Heart right ventricle (tissue), 16 donors: Measurements from ENCODE around the gene SERPINA9. TPM values are rescaled to one million over a fixed set of nuclear protein-coding genes. Genes with fewer than 3 reads are reported as not detected.

ENCODE experiments used
- ATAC-seq, 8 donors: fragments of 200-7000 bp; cut with Tn5 transposase; one replicate each; pipeline ENCODE4 v1.9.1; 2020; ENCODE audit warnings: mild to moderate bottlenecking in 8 of 8, moderate library complexity in 8 of 8, moderate number of reproducible peaks in 1 of 8
- DNase-seq, 2 donors: peaks; one replicate each; pipeline ENCODE4 v3.0.0-alpha.2; 2020
- H3K27ac ChIP-seq, 10 donors: fragments of 200-600 bp; sonication (generic) in 2 of 10; one replicate each; pipeline versions ENCODE4 v1.5.0 to v1.8.0; 2020 to 2022; ENCODE audit warnings: mild to moderate bottlenecking in 3 of 10
- H3K27me3 ChIP-seq, 7 donors: fragments of 200-600 bp; one replicate each; pipeline ENCODE4 v1.8.0; 2021 to 2022; ENCODE audit warnings: mild to moderate bottlenecking in 2 of 7
- H3K36me3 ChIP-seq, 9 donors: fragments of 200-600 bp; sonication (generic) in 1 of 9; one replicate each; pipeline versions ENCODE4 v1.5.0 to v1.8.0; 2020 to 2022; ENCODE audit warnings: mild to moderate bottlenecking in 2 of 9
- H3K4me1 ChIP-seq, 9 donors: fragments of 200-600 bp; sonication (generic) in 1 of 9; one replicate each; pipeline versions ENCODE4 v1.5.0 to v1.8.0; 2020 to 2022; ENCODE audit warnings: mild to moderate bottlenecking in 4 of 9
- H3K4me3 ChIP-seq, 10 donors: fragments of 200-600 bp; sonication (generic) in 2 of 10; one replicate each; pipeline versions ENCODE4 v1.5.0 to v1.8.0; 2020 to 2022; ENCODE audit warnings: mild to moderate bottlenecking in 7 of 10, moderate library complexity in 2 of 10
- H3K9me3 ChIP-seq, 11 donors: fragments of 200-600 bp in 10 of 11; sonication (generic) in 2 of 11; one replicate each; pipeline versions ENCODE4 v1.5.0 to v1.8.0; 2013 to 2022; ENCODE audit warnings: mild to moderate bottlenecking in 2 of 11, control low read depth in 1 of 11, moderate library complexity in 1 of 11
- CTCF ChIP-seq, 9 donors: fragments of 200-600 bp; sonication (generic) in 2 of 9; IDR thresholded peaks; one replicate each; pipeline versions ENCODE4 v1.5.0 to v1.8.0; 2021 to 2022; ENCODE audit warnings: antibody characterized with exemption in 9 of 9, mild to moderate bottlenecking in 5 of 9, moderate library complexity in 1 of 9
- WGBS, 2 donors: extraction: QIAGEN DNeasy Blood & Tissue Kit; methylation state at CpG; one replicate each; pipeline ENCODE4 v1.1.7; 2013; ENCODE audit warnings: inconsistent platforms in 1 of 2; 5-methylcytosine and 5-hydroxymethylcytosine counted together
- intact Hi-C, 10 donors: fragments of 100-400 bp; cut with DNase I; formaldehyde crosslinking; loops; one replicate each; pipeline versions ENCODE4 v1.11.1 to v1.14.2; 2022
- polyA plus RNA-seq, 2 donors: library from polyadenylated mRNA; stranded (reverse); fragments of 200-250 nt; gene quantifications; one replicate each; pipeline ENCODE4 v1.2.3, GENCODE V29; 2013
- total RNA-seq, 10 donors: library from RNA; stranded (reverse); fragmentation: NEBNext Ultra II Directional in 3 of 10; extraction: Animal tissue kit (Norgen Biotek cat#: 25700) in 3 of 10; gene quantifications; one replicate each; pipeline versions ENCODE4 v1.2.1 to v1.2.4, GENCODE V29; 2021 to 2023
- donor health status: Arrhythmogenic right ventricular cardiomyopathy.
- donor health status: ischemic (EF 13 %, LVEDD 7.1; RV severe dilation, severe dysfunction).
- donor health status: healthy with polysubstance abuse.
- donor health status: DM: no; HTN: yes; CAD: no.
- donor health status: DM: no; HTN: no; CAD: no.
- donor health status: ischemic (EF 25% LVEDD 6.9; RV normal size, moderate dysfunction).
- donor health status: ischemic (EF 25% LVEDD 5.7; RV mildly dilated, moderate dysfunction).
- donor health status: healthy.
- donor health status: DM: yes; HTN: yes; CAD: no.
- donor health status: Ischemic cardiomyopathy.
- donor health status: ischemic (EF 35%, LVEDD 5.7; RV mildly dilated, moderate dysfunction).
- donor health status: nonischemic (EF 11% LVEDD 7.7; RV severe dilation, severe dysfunction).
- donor health status: DM: yes; HTN: yes; CAD: no.
- donor health status: PGD.
- donor health status: ischemic (EF 29% LVEDD 5.4; RV normal size, mild dysfunction).
- donor health status: nonischemic (EF 23%, LVEDD 6.1; RV moderate dilation, normal function).

SERPINA9 gene
- total and polyA plus RNA-seq, 12 donors: not detected

- intact Hi-C loops: no loop called here
- no peaks in the 10 kb centered on the region for H3K4me1 ChIP-seq
- DNase-seq: no peak
- H3K27me3 ChIP-seq: peaks cover 0 to 33% (median 8%) of the 10 kb centered on the region in 7 donors
- TF ChIP-seq CTCF (IDR thresholded peaks at IDR 0.05): no peak
- WGBS, 2 donors: 86 to 88% methylated on average over 4 of the region's 4 CpGs
- no peaks in the 10 kb centered on the region for H3K9me3 ChIP-seq
- no peak for ATAC-seq
- no peak overlapping the region for H3K4me3 ChIP-seq
- no peaks in the 10 kb centered on the region for H3K36me3 ChIP-seq
- H3K27ac ChIP-seq: no peak overlapping the region
Observed at GRCh38 chr14:94505206-94505605, 29.2 kb upstream of the SERPINA9 start.

- TF ChIP-seq CTCF (IDR thresholded peaks at IDR 0.05): no peak
- intact Hi-C loops: no loop called here
- WGBS, 2 donors: 61 to 69% methylated on average over 15 to 16 of the region's 16 CpGs
- ATAC-seq: no peak
- H3K27ac ChIP-seq: no peak overlapping the region
- H3K27me3 ChIP-seq: peaks cover 0 to 40% (median 12%) of the 10 kb centered on the region in 7 donors
- DNase-seq: no peak
- no peak overlapping the region for H3K4me3 ChIP-seq
- no peaks in the 10 kb centered on the region for H3K4me1 ChIP-seq
- H3K9me3 ChIP-seq: no peaks in the 10 kb centered on the region
- no peaks in the 10 kb centered on the region for H3K36me3 ChIP-seq
Observed at GRCh38 chr14:94501588-94502516, 25.9 kb upstream of the SERPINA9 start.

GRCh38 chr14:94500264-94500663, 24.3 kb upstream of the SERPINA9 start:
- intact Hi-C loops: no loop called here
- Histone ChIP-seq H3K36me3 (no peaks in the 10 kb centered on the region), H3K27me3 (peaks cover 0 to 37% (median 6%) of the 10 kb centered on the region in 7 donors), H3K9me3 (no peaks in the 10 kb centered on the region), H3K4me3 (no peak overlapping the region), H3K4me1 (no peaks in the 10 kb centered on the region), H3K27ac (no peak overlapping the region)
- TF ChIP-seq CTCF (IDR thresholded peaks at IDR 0.05): no peak
- WGBS, 2 donors: 73 to 77% methylated on average over 3 of the region's 3 CpGs
- ATAC-seq: no peak
- no peak for DNase-seq

GRCh38 chr14:94499673-94500072, 23.7 kb upstream of the SERPINA9 start:
- WGBS, 2 donors: 58% methylated on average over 2 of the region's 2 CpGs
- no peak for TF ChIP-seq CTCF (IDR thresholded peaks at IDR 0.05)
- ATAC-seq (no peak), DNase-seq (no peak)
- H3K4me1 ChIP-seq: no peaks in the 10 kb centered on the region
- H3K27me3 ChIP-seq: peaks cover 0 to 36% (median 6%) of the 10 kb centered on the region in 7 donors
- no peaks in the 10 kb centered on the region for H3K9me3 ChIP-seq
- no peak overlapping the region for H3K4me3 ChIP-seq
- no peak overlapping the region for H3K27ac ChIP-seq
- no peaks in the 10 kb centered on the region for H3K36me3 ChIP-seq
- intact Hi-C loops: no loop called here
